Body of pancreas (tissue), 4 donors: ENCODE results near the gene RAP1GDS1. TPM values are rescaled to one million over a fixed set of nuclear protein-coding genes. Genes with fewer than 3 reads are reported as not detected.

Experiments
- ATAC-seq: fragments of 150-250 bp; one replicate; pipeline ENCODE4 v1.9.1; 2016
- DNase-seq, 4 donors: peaks; one replicate each; pipeline ENCODE4 v3.0.0-alpha.2; 2019
- H3K27ac ChIP-seq, 4 donors: fragments of 200-600 bp; sonication (generic); 1 replicate in 3 of 4; 2 replicates in 1 of 4; pipeline versions ENCODE4 v1.5.1 to v1.6.1; 2016 to 2019; ENCODE audit warnings: mild to moderate bottlenecking in 1 of 4, mixed read lengths in 1 of 4, moderate library complexity in 1 of 4
- H3K27me3 ChIP-seq, 2 donors: fragments of 200-600 bp; sonication (generic); one replicate each; pipeline ENCODE4 v1.6.0; 2016; ENCODE audit warnings: mild to moderate bottlenecking in 1 of 2
- H3K36me3 ChIP-seq, 2 donors: fragments of 200-600 bp; sonication (generic); replicated peaks in 1 of 2; 2 replicates each; pipeline ENCODE4 v1.5.1; 2016; ENCODE audit warnings: low read depth in 2 of 2; ENCODE audit not compliant: insufficient read depth in 1 of 2
- H3K4me1 ChIP-seq: fragments of 200-600 bp; sonication (generic); one replicate; pipeline ENCODE4 v1.6.0; 2016
- H3K4me3 ChIP-seq, 2 donors: fragments of 200-600 bp; sonication (generic); 1 replicate in 1 of 2; 2 replicates in 1 of 2; pipeline ENCODE4 v1.5.1; 2016 to 2019
- H3K9me3 ChIP-seq, 3 donors: fragments of 200-600 bp; sonication (generic); 1 replicate in 2 of 3; 2 replicates in 1 of 3; pipeline ENCODE4 v1.5.1; 2016
- CTCF ChIP-seq, 7 experiments: fragments of 450-650 bp in 4 of 7; fragments of 200-600 bp in 3 of 7; sonication (generic) in 3 of 7; IDR thresholded peaks; one replicate each; pipeline ENCODE4 v1.5.1; 2016 to 2019; ENCODE audit warnings: antibody characterized with exemption in 7 of 7
- POLR2A ChIP-seq, 3 donors: fragments of 450-650 bp; IDR thresholded peaks; one replicate each; pipeline ENCODE4 v1.6.1; 2016; ENCODE audit warnings: antibody characterized with exemption in 3 of 3, mild to moderate bottlenecking in 2 of 3
- WGBS, 2 donors: methylation state at CpG; one replicate each; pipeline ENCODE4 v1.1.5; 2017; 5-methylcytosine and 5-hydroxymethylcytosine counted together
- intact Hi-C: fragments of 100-400 bp; cut with DNase I; formaldehyde crosslinking; loops from one replicate; pipeline ENCODE4 v1.15.1; 2023
- total RNA-seq, 2 donors: library from RNA; depleted of rRNA; stranded (reverse); fragments of >200 nt; gene quantifications; one replicate each; pipeline ENCODE4 v1.1.0, GENCODE V29; 2016

Gene RAP1GDS1
- total RNA-seq, 2 donors from 2014 or later: 13.2 to 41.2 TPM

- intact Hi-C loops: no loop called here
- no peak for TF ChIP-seq POLR2A (IDR thresholded peaks at IDR 0.05)
- TF ChIP-seq CTCF (IDR thresholded peaks at IDR 0.05): no peak
- H3K9me3 ChIP-seq: peaks cover 0 to 6% (median 0%) of the 10 kb centered on the region in 3 donors
- WGBS, 2 donors: 91 to 95% methylated on average over 5 of the region's 5 CpGs
- H3K27me3 ChIP-seq: no peaks in the 10 kb centered on the region
- ATAC-seq: no peak
- DNase-seq: no peak
- H3K27ac ChIP-seq: no peak overlapping the region
- no peaks in the 10 kb centered on the region for H3K36me3 ChIP-seq
- H3K4me3 ChIP-seq: no peak overlapping the region
- no peaks in the 10 kb centered on the region for H3K4me1 ChIP-seq
These were observed 73.3 kb downstream of the RAP1GDS1 start for GRCh38 chr4:98334461-98334860.

DNA sequence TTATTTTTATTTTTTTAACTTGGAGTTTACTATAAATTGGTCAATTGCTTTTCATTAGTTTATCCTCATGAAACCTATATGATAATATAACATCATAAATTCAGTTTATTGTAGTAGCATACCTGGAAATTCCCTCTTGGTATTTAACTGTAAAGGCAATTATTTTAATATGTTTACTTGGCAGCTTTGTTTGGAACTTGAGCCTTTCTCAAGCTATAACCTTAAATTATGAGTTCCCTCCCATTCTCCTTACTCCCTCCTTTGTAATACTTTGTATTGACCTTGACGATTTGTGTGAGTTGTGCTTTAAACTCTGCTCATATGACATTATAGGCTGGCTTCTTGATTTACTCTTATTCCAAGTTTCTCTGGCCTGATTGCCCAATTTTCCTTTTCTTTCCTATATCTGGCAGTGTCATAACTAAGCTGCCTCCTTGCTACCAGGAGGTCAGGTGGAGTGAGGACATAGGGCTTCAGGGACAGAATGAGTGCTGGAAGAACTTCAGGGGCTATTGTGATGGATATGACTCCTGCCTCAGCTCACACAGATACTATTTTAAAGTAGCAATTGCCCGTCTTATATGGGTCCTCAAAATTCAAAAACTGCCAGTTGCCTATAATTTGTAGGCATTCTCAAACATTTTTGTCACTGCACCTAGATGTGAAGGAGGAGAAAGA, 77.7 kb downstream of the RAP1GDS1 start:
- Histone ChIP-seq H3K36me3 (no peaks in the 10 kb centered on the region), H3K9me3 (no peaks in the 10 kb centered on the region), H3K4me3 (no peak overlapping the region), H3K27ac (no peak overlapping the region), H3K27me3 (no peaks in the 10 kb centered on the region), H3K4me1 (no peaks in the 10 kb centered on the region)
- 92% methylated on average over 2 of the region's 2 CpGs for WGBS, 2 donors
- intact Hi-C loops: no loop called here
- DNase-seq (no peak), ATAC-seq (no peak)
- TF ChIP-seq CTCF (IDR thresholded peaks at IDR 0.05) (no peak), POLR2A (IDR thresholded peaks at IDR 0.05) (no peak)

- Histone ChIP-seq H3K4me3 (no peak overlapping the region), H3K27ac (no peak overlapping the region), H3K4me1 (no peaks in the 10 kb centered on the region), H3K27me3 (no peaks in the 10 kb centered on the region), H3K36me3 (peaks cover 0 to 1% of the 10 kb centered on the region in 2 donors), H3K9me3 (no peaks in the 10 kb centered on the region)
- TF ChIP-seq CTCF (IDR thresholded peaks at IDR 0.05) (no peak), POLR2A (IDR thresholded peaks at IDR 0.05) (no peak)
- ATAC-seq (no peak), DNase-seq (no peak)
- 72 to 77% methylated on average over 2 of the region's 2 CpGs for WGBS, 2 donors
- intact Hi-C loops: no loop called here
These were observed 80.1 kb downstream of the RAP1GDS1 start for GRCh38 chr4:98341309-98341708.

GRCh38 chr4:98343626-98344025, 82.4 kb downstream of the RAP1GDS1 start:
- Histone ChIP-seq H3K36me3 (peaks cover 0 to 1% of the 10 kb centered on the region in 2 donors), H3K4me3 (no peak overlapping the region), H3K4me1 (no peaks in the 10 kb centered on the region), H3K27me3 (no peaks in the 10 kb centered on the region), H3K9me3 (no peaks in the 10 kb centered on the region), H3K27ac (no peak overlapping the region)
- DNase-seq (no peak), ATAC-seq (no peak)
- intact Hi-C loops: no loop called here
- TF ChIP-seq POLR2A (IDR thresholded peaks at IDR 0.05): no peak
- 91 to 92% methylated on average over 4 of the region's 4 CpGs for WGBS, 2 donors

GRCh38 chr4:98345838-98346237, 84.7 kb downstream of the RAP1GDS1 start:
- DNase-seq (no peak), ATAC-seq (no peak)
- Histone ChIP-seq H3K9me3 (no peaks in the 10 kb centered on the region), H3K27me3 (no peaks in the 10 kb centered on the region), H3K4me1 (no peaks in the 10 kb centered on the region), H3K36me3 (peaks cover 0 to 1% of the 10 kb centered on the region in 2 donors), H3K27ac (no peak overlapping the region), H3K4me3 (no peak overlapping the region)
- WGBS, 2 donors: 77 to 84% methylated on average over 3 of the region's 3 CpGs
- intact Hi-C loops: no loop called here
- TF ChIP-seq POLR2A (IDR thresholded peaks at IDR 0.05): no peak
- no peak for TF ChIP-seq CTCF (IDR thresholded peaks at IDR 0.05)
